ENCODE data around the gene SFMBT1. TPM values are rescaled to one million over a fixed set of nuclear protein-coding genes. Genes with fewer than 3 reads are reported as not detected.

Gene SFMBT1
- total RNA-seq, 1 experiment from 2014 or later, result 14.8 TPM

DNA sequence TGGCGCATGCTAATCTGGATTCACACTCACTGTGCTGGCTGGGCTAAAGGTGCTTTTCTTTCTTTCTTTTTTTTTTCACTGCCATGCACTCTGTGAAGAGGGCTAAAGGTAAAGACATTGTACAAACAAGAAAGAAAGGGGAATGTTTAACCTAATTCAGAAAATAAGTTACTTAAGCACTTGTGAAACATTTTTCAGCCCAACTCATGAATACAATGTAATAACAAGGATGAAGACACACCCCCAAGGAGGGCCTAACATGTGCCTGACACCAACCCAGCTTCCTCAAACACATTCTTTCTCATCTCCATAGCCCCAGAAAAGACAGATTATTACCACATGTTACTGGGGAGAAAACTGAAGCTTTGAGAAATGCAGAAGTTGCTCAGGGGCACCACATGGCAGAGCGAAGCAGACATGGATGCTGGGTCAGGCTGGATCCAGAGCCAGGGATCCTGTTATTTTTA, 154.2 kb downstream of the SFMBT1 start:
- no peak for TF ChIP-seq CEBPB (IDR thresholded peaks at IDR 0.05; ENCODE audit: low read depth)
- TF ChIP-seq EGR1 (IDR thresholded peaks at IDR 0.05; ENCODE audit: low read depth), result no peak
- TF ChIP-seq SRF (IDR thresholded peaks at IDR 0.05; ENCODE audit: low read depth), result no peak
- no peak for TF ChIP-seq REST (IDR thresholded peaks at IDR 0.05; ENCODE audit: low read depth)
- TF ChIP-seq ZBTB33 (IDR thresholded peaks at IDR 0.05; ENCODE audit: extremely low read depth, insufficient replicate concordance, low read length), result no peak
- no peak for TF ChIP-seq ATF3 (IDR thresholded peaks at IDR 0.05)
- no peak for TF ChIP-seq EZH2 (IDR thresholded peaks at IDR 0.05)
- no peak for TF ChIP-seq SIN3A (IDR thresholded peaks at IDR 0.05; ENCODE audit: low read depth)
- no peak for TF ChIP-seq CBX3 (IDR thresholded peaks at IDR 0.05; ENCODE audit: low read depth)
- no peak for TF ChIP-seq YY1 (IDR thresholded peaks at IDR 0.05; ENCODE audit: extremely low read depth, insufficient replicate concordance, low read depth, low read length)
- TF ChIP-seq POLR2A (IDR thresholded peaks at IDR 0.05; ENCODE audit: borderline replicate concordance, extremely low read depth, insufficient read depth, insufficient read length), result no peak
- TF ChIP-seq MAX (IDR thresholded peaks at IDR 0.05), result no peak
- TF ChIP-seq RAD21 (IDR thresholded peaks at IDR 0.05; ENCODE audit: low read depth), result no peak
- no peak for TF ChIP-seq ZNF274 (IDR thresholded peaks at IDR 0.05; ENCODE audit: low read depth, low read length)
- TF ChIP-seq FOSL1 (IDR thresholded peaks at IDR 0.05; ENCODE audit: low read depth), result no peak
- Histone ChIP-seq H3K4me2 (ENCODE audit: low read length) (no peak overlapping the region), H3K27me3 (ENCODE audit: insufficient read depth, low read length) (no peaks in the 10 kb centered on the region), H3K4me1 (ENCODE audit: control insufficient read depth in 1 of 2, insufficient read depth in 2 of 2, low read length in 2 of 2) (peaks cover 0 to 14% of the 10 kb centered on the region in 2 experiments; a peak in 1 of 4 replicates), H3K79me2 (ENCODE audit: insufficient read depth, low read length) (peaks cover 28% of the 10 kb centered on the region), H3K9me3 (ENCODE audit: control insufficient read depth in 1 of 2, insufficient read depth in 1 of 2, low read depth in 1 of 2, low read length in 2 of 2) (no peaks in the 10 kb centered on the region), H3K27ac (ENCODE audit: low read depth, low read length) (no peak overlapping the region), H3K4me3 (replicated peaks in 1 of 2; ENCODE audit: low read depth in 1 of 2, low read length in 2 of 2) (no peak overlapping the region), H4K20me1 (ENCODE audit: insufficient read depth) (no peaks in the 10 kb centered on the region), H3K36me3 (ENCODE audit: control insufficient read depth in 1 of 2, insufficient read depth in 2 of 2, low read length in 2 of 2) (no peaks in the 10 kb centered on the region), H3K9me2 (ENCODE audit: insufficient read depth) (no peaks in the 10 kb centered on the region), H2AFZ (ENCODE audit: low read depth, low read length, poor library complexity, severe bottlenecking) (no peak overlapping the region), H3K9ac (ENCODE audit: low read length) (no peak overlapping the region)
- intact Hi-C loops (cut with micrococcal nuclease), result no loop called here
- ChIA-PET RAD21 (ENCODE audit: low non-redundant PET in 1 of 2, low total read pairs in 2 of 2, uncharacterized antibody in 2 of 2, unreplicated experiment in 2 of 2) (no interaction called here), CTCF (no interaction called here), POLR2A (no interaction called here)
- DNase-seq (ENCODE audit: low read depth, low spot score) (no peak), ATAC-seq (no peak)
- no TSS peak for BruUV-seq (replicated peaks)
